IMR-90 (cell line): ENCODE data around the gene DEGS2. TPM values are rescaled to one million over a fixed set of nuclear protein-coding genes. Genes with fewer than 3 reads are reported as not detected.

Experiments used
- ATAC-seq: fragments of 200-7000 bp; cut with Tn5 transposase; 2 replicates; pipeline ENCODE4 v1.9.1; 2020; ENCODE audit warnings: low read depth, mild to moderate bottlenecking, moderate library complexity
- BruUV-seq: library from RNA; stranded (reverse); fragments of 400-500 nt; replicated peaks from 2 replicates; lab custom pipeline; 2021; lab: Mats Ljungman, UMichigan
- CTCF ChIA-PET: fragments of 300-600 bp; formaldehyde crosslinking; extraction: SDS; loops from one replicate; lab custom pipeline; 2021; ENCODE audit warnings: antibody characterized with exemption; lab: Yijun Ruan, JAX
- POLR2A ChIA-PET: fragments of 300-600 bp; sonication (Branson Sonifier 250); formaldehyde crosslinking; loops from one replicate; lab custom pipeline; 2022; ENCODE audit warnings: antibody characterized with exemption; ENCODE audit not compliant: unreplicated experiment; lab: Charles Lee
- DNase-seq: peaks from one replicate; pipeline ENCODE4 v3.0.0; 2013
- H2AFZ ChIP-seq: replicated peaks from 2 replicates; pipeline ENCODE3; 2013; ENCODE audit warnings: low read length, mild to moderate bottlenecking; ENCODE audit not compliant: poor library complexity
- H2AK5ac ChIP-seq: 2 replicates; pipeline ENCODE4 v1.6.1; 2013; ENCODE audit warnings: low read depth, low read length, inconsistent platforms
- H2AK9ac ChIP-seq: replicated peaks from 2 replicates; pipeline ENCODE3; 2013; ENCODE audit warnings: mild to moderate bottlenecking, low read depth, low read length, moderate library complexity; ENCODE audit not compliant: poor library complexity
- H2BK120ac ChIP-seq: 2 replicates; pipeline ENCODE4 v1.6.1; 2013; ENCODE audit warnings: low read depth, low read length, inconsistent platforms
- H2BK15ac ChIP-seq: 3 replicates; pipeline ENCODE4 v1.6.1; 2013; ENCODE audit warnings: low read depth, low read length, inconsistent platforms
- H2BK20ac ChIP-seq: 2 replicates; pipeline ENCODE4 v1.6.1; 2013; ENCODE audit warnings: low read depth, mild to moderate bottlenecking, inconsistent platforms, low read length, moderate library complexity
- H2BK5ac ChIP-seq: 2 replicates; pipeline ENCODE4 v1.6.1; 2013; ENCODE audit warnings: mild to moderate bottlenecking, low read depth, low read length, inconsistent platforms; ENCODE audit not compliant: poor library complexity, severe bottlenecking
- H3K14ac ChIP-seq: replicated peaks from 2 replicates; pipeline ENCODE4 v1.6.1; 2013; ENCODE audit warnings: low read depth, low read length, inconsistent platforms
- H3K18ac ChIP-seq: 2 replicates; pipeline ENCODE4 v1.6.1; 2013; ENCODE audit warnings: low read depth, low read length, control low read depth
- H3K23ac ChIP-seq: 2 replicates; pipeline ENCODE4 v1.6.1; 2013; ENCODE audit warnings: low read depth, low read length, inconsistent platforms
- H3K27ac ChIP-seq: 2 replicates; pipeline ENCODE4 v1.5.1; 2013; ENCODE audit warnings: mild to moderate bottlenecking, control low read depth, low read length; ENCODE audit not compliant: insufficient read depth
- H3K27me3 ChIP-seq: 2 replicates; pipeline ENCODE4 v1.6.1; 2013; ENCODE audit warnings: low read length; ENCODE audit not compliant: control insufficient read depth, insufficient read depth
- H3K36me3 ChIP-seq: 2 replicates; pipeline ENCODE4 v1.6.1; 2013; ENCODE audit warnings: low read length, mixed read lengths; ENCODE audit not compliant: control insufficient read depth, insufficient read depth
- H3K4ac ChIP-seq: 2 replicates; pipeline ENCODE4 v1.6.1; 2013; ENCODE audit warnings: low read depth, low read length, inconsistent platforms
- H3K4me1 ChIP-seq: 2 replicates; pipeline ENCODE4 v1.6.1; 2013; ENCODE audit warnings: low read length, mixed read lengths; ENCODE audit not compliant: control insufficient read depth, insufficient read depth
- H3K4me2 ChIP-seq: 2 replicates; pipeline ENCODE4 v1.6.1; 2013; ENCODE audit warnings: low read depth, mild to moderate bottlenecking, control low read depth, low read length, moderate library complexity
- H3K4me3 ChIP-seq: 2 replicates; pipeline ENCODE4 v1.5.1; 2013; ENCODE audit warnings: low read depth, mild to moderate bottlenecking, control low read depth, low read length, moderate library complexity; ENCODE audit not compliant: insufficient read depth
- H3K56ac ChIP-seq: 2 replicates; pipeline ENCODE4 v1.6.1; 2013; ENCODE audit warnings: low read length, inconsistent platforms; ENCODE audit not compliant: insufficient read depth; ENCODE audit errors: extremely low read depth
- H3K79me1 ChIP-seq, 2 experiments: 2 replicates each; pipeline ENCODE4 v1.6.1; 2013; ENCODE audit warnings: low read length in 2 of 2, inconsistent platforms in 1 of 2, low read depth in 1 of 2
- H3K9ac ChIP-seq: 2 replicates; pipeline ENCODE4 v1.6.1; 2013; ENCODE audit warnings: low read depth, low read length, control low read depth
- H3K9me1 ChIP-seq: 2 replicates; pipeline ENCODE4 v1.6.1; 2013; ENCODE audit warnings: low read length, inconsistent platforms; ENCODE audit not compliant: insufficient read depth
- H3K9me3 ChIP-seq: 2 replicates; pipeline ENCODE4 v1.6.1; 2013; ENCODE audit warnings: low read length; ENCODE audit not compliant: control insufficient read depth, insufficient read depth
- H4K20me1 ChIP-seq: 2 replicates; pipeline ENCODE4 v1.6.1; 2013; ENCODE audit warnings: low read length, inconsistent platforms; ENCODE audit not compliant: insufficient read depth
- H4K5ac ChIP-seq: 2 replicates; pipeline ENCODE4 v1.6.1; 2013; ENCODE audit warnings: mild to moderate bottlenecking, low read depth, low read length, control low read depth
- H4K8ac ChIP-seq, 2 experiments: 2 replicates each; pipeline ENCODE4 v1.6.1; 2013; ENCODE audit warnings: low read depth in 2 of 2, low read length in 2 of 2, control low read depth in 1 of 2, inconsistent platforms in 1 of 2
- H4K91ac ChIP-seq: 2 replicates; pipeline ENCODE4 v1.6.1; 2013; ENCODE audit warnings: low read depth, low read length, inconsistent platforms; ENCODE audit not compliant: insufficient read depth
- BHLHE40 ChIP-seq: fragments of 150-350 bp; IDR thresholded peaks from 2 replicates; pipeline ENCODE4 v1.6.1; 2016; ENCODE audit warnings: mild to moderate bottlenecking, low read depth, low read length
- CEBPB ChIP-seq: IDR thresholded peaks from 2 replicates; pipeline ENCODE4 v1.6.1; 2012; ENCODE audit warnings: low read depth, low read length, improper control_type of control experiment
- MAFK ChIP-seq: IDR thresholded peaks from 2 replicates; pipeline ENCODE4 v1.6.1; 2012; ENCODE audit warnings: low read depth, low read length, improper control_type of control experiment
- WGBS, 2 experiments: methylation state at CpG; one replicate each; pipeline versions ENCODE4 v1.1.5 to v1.1.7; 2013; ENCODE audit warnings: missing lambda C conversion rate in 2 of 2; ENCODE audit not compliant: insufficient read length in 1 of 2; ENCODE audit errors: extremely low coverage in 2 of 2; 5-methylcytosine and 5-hydroxymethylcytosine counted together
- dilution Hi-C: fragments of 300-500 bp; cut with HindIII; formaldehyde crosslinking; loops from one replicate; pipeline ENCODE4 v1.14.3; 2018; ENCODE audit warnings: low sequenced_read_pairs; ENCODE audit not compliant: unreplicated experiment
- in situ Hi-C: fragments of 300-500 bp; cut with MboI; formaldehyde crosslinking; loops from 3 replicates; pipeline ENCODE4 v1.14.3; 2019; ENCODE audit warnings: low sequenced_read_pairs, inconsistent platforms, mixed read lengths
- intact Hi-C: fragments of 100-400 bp; cut with micrococcal nuclease; formaldehyde crosslinking; loops from 2 replicates; pipeline ENCODE4 v1.10.0; 2022
- polyA plus RNA-seq, 3 experiments: library from polyadenylated mRNA; depleted of rRNA; stranded (reverse); fragments of >200 nt; gene quantifications; 2 replicates each; pipeline ENCODE4 v1.2.3, GENCODE V29; 2012; ENCODE audit warnings: low replicate concordance in 1 of 3
- total RNA-seq: library from RNA; depleted of rRNA; stranded (reverse); fragments of >200 nt; gene quantifications from 2 replicates; pipeline ENCODE4 v1.2.3, GENCODE V29; 2012
- TF ChIP-seq, protein P1 (sequence below): fragments of 150-350 bp; IDR thresholded peaks from 2 replicates; pipeline ENCODE4 v1.6.1; 2017; ENCODE audit warnings: mild to moderate bottlenecking, antibody characterized with exemption, low read length, low read depth

DEGS2 gene
- total and polyA plus RNA-seq, 2 of the 4 experiments (the other 2 are of a cell fraction), result not detected

DNA sequence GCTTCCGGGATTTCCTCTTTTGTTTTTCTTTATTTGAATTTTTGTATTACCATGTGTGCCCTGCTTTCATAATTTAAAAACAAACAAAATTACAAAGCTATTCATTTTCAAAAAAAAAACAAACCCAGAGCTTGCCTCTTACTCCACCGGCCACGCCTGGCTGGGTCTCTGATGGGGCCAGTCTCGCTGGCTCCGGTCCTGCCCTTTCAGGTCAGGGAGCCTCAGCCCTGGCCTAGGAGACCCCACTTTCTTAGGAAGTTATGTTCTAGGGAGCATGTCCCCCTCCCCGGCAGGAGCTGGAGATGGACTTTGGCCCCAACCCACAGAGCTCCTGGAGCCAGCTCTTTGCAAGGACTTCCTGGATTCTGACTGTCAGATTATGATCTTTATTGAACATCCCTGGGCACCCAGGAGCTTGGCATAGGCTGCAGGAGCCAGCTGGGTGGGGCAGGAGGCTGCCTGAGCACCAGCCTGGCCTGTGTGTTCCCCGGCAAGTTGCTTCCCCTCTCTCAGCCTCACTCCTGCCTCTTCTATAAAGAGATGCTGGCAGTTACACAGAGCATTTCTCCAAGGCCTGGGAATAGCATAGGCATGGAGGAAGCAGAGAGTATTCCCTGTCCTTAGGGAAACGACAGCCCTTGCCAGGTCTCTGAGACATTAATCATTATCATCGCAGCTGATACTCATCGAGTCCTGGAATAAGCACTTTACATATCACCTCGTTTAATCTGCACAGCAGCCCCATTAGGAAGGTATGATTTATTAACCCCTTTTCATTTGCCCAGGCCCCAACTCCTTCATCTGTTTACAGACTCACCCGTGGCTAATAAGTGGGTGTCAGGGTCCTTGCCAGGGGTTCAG, 3.5 kb downstream of the DEGS2 start:
- Histone ChIP-seq H3K4me2 (no peak overlapping the region), H2BK5ac (no peak overlapping the region), H3K18ac (no peak overlapping the region), H2AK5ac (no peak overlapping the region), H3K27ac (no peak overlapping the region), H3K4me3 (no peak overlapping the region), H2AK9ac (no peak overlapping the region), H2BK15ac (no peak overlapping the region), H2BK120ac (no peak overlapping the region), H3K79me1 (no peaks in the 10 kb centered on the region), H3K4ac (no peak overlapping the region), H4K5ac (no peak overlapping the region), H3K9me1 (no peaks in the 10 kb centered on the region), H3K9ac (no peak overlapping the region), H3K9me3 (peaks cover 22% of the 10 kb centered on the region), H3K56ac (no peak overlapping the region), H3K23ac (no peak overlapping the region), H3K14ac (no peak overlapping the region), H2AFZ (no peak overlapping the region), H4K91ac (no peak overlapping the region), H2BK20ac (no peak overlapping the region), H4K20me1 (no peaks in the 10 kb centered on the region), H3K4me1 (no peaks in the 10 kb centered on the region), H3K36me3 (no peaks in the 10 kb centered on the region), H4K8ac (no peak overlapping the region), H3K27me3 (peaks cover 45% of the 10 kb centered on the region)
- ATAC-seq (no peak), DNase-seq (no peak)
- 40% methylated on average over 4 of the region's 12 CpGs; no CpG with 5 or more reads in 1 of the 2 experiments for WGBS, 2 experiments
- TF ChIP-seq, protein P1, sequence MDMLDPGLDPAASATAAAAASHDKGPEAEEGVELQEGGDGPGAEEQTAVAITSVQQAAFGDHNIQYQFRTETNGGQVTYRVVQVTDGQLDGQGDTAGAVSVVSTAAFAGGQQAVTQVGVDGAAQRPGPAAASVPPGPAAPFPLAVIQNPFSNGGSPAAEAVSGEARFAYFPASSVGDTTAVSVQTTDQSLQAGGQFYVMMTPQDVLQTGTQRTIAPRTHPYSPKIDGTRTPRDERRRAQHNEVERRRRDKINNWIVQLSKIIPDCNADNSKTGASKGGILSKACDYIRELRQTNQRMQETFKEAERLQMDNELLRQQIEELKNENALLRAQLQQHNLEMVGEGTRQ, result no peak
- TF ChIP-seq BHLHE40 (no peak), MAFK (no peak), CEBPB (no peak)
- ChIA-PET POLR2A (no interaction called here), CTCF (no interaction called here)
- BruUV-seq, result no TSS peak
- intact Hi-C loops (no loop called here), in situ Hi-C loops (no loop called here), dilution Hi-C loops (no loop called here)
